Testis (tissue), 3 donors: ENCODE measurements around the gene EPB41L1. TPM values are rescaled to one million over a fixed set of nuclear protein-coding genes. Genes with fewer than 3 reads are reported as not detected.

ENCODE experiments used
- DNase-seq: peaks from one replicate; pipeline ENCODE4 v3.0.0-alpha.2; 2019
- H3K27ac ChIP-seq, 2 donors: fragments of 200-600 bp; sonication (generic); one replicate each; pipeline ENCODE4 v1.5.1; 2019
- H3K27me3 ChIP-seq: fragments of 200-600 bp; sonication (generic); one replicate; pipeline ENCODE4 v1.5.1; 2019
- H3K36me3 ChIP-seq: fragments of 200-600 bp; sonication (generic); one replicate; pipeline ENCODE4 v1.5.1; 2017; ENCODE audit warnings: low read depth; ENCODE audit errors: missing control alignments
- H3K4me1 ChIP-seq: fragments of 200-600 bp; sonication (generic); one replicate; pipeline ENCODE4 v1.5.1; 2019
- H3K4me3 ChIP-seq, 2 donors: fragments of 200-600 bp; sonication (generic); one replicate each; pipeline ENCODE4 v1.5.1; 2017 to 2019
- H3K9me3 ChIP-seq: fragments of 200-600 bp; sonication (generic); one replicate; pipeline ENCODE4 v1.5.1; 2017
- POLR2A ChIP-seq: fragments of 450-650 bp; IDR thresholded peaks from one replicate; pipeline ENCODE4 v1.6.1; 2017; ENCODE audit warnings: antibody characterized with exemption, mild to moderate bottlenecking, moderate library complexity
- WGBS, 2 donors: methylation state at CpG; one replicate each; pipeline ENCODE4 v1.1.5; 2018; 5-methylcytosine and 5-hydroxymethylcytosine counted together
- intact Hi-C: fragments of 100-400 bp; cut with DNase I; formaldehyde crosslinking; loops from one replicate; pipeline ENCODE4 v1.15.1; 2023; ENCODE audit warnings: low total_unique reads
- polyA plus RNA-seq: library from polyadenylated mRNA; stranded (reverse); fragments of 350-450 nt; fragmentation: Illumina TruSeq; extraction: RNeasy Lipid Tissue Mini Kit (QIAGEN cat#74804); gene quantifications from one replicate; pipeline ENCODE4 v1.2.3, GENCODE V29; 2014; ENCODE audit warnings: low read depth, low replicate concordance; ENCODE audit not compliant: insufficient read depth
- total RNA-seq, 2 donors: library from RNA; depleted of rRNA; stranded (reverse); fragments of >200 nt; gene quantifications; one replicate each; pipeline ENCODE4 v1.2.3, GENCODE V29; 2016
- TF ChIP-seq, protein P1 (sequence below), 3 experiments: fragments of 450-650 bp in 2 of 3; fragments of 200-600 bp in 1 of 3; sonication (generic) in 1 of 3; IDR thresholded peaks; one replicate each; pipeline ENCODE4 v1.5.1; 2016 to 2019; ENCODE audit warnings: antibody characterized with exemption in 3 of 3, mild to moderate bottlenecking in 2 of 3, moderate library complexity in 1 of 3

EPB41L1 gene
- total and polyA plus RNA-seq, 3 donors from 2014 or later: 49.8 to 65.3 (median 63.7) TPM

- H3K27ac ChIP-seq: no peak overlapping the region
- no peaks in the 10 kb centered on the region for H3K27me3 ChIP-seq
- intact Hi-C loops: no loop called here
- H3K4me3 ChIP-seq: no peak overlapping the region
- no peak for TF ChIP-seq POLR2A
- TF ChIP-seq, protein P1, sequence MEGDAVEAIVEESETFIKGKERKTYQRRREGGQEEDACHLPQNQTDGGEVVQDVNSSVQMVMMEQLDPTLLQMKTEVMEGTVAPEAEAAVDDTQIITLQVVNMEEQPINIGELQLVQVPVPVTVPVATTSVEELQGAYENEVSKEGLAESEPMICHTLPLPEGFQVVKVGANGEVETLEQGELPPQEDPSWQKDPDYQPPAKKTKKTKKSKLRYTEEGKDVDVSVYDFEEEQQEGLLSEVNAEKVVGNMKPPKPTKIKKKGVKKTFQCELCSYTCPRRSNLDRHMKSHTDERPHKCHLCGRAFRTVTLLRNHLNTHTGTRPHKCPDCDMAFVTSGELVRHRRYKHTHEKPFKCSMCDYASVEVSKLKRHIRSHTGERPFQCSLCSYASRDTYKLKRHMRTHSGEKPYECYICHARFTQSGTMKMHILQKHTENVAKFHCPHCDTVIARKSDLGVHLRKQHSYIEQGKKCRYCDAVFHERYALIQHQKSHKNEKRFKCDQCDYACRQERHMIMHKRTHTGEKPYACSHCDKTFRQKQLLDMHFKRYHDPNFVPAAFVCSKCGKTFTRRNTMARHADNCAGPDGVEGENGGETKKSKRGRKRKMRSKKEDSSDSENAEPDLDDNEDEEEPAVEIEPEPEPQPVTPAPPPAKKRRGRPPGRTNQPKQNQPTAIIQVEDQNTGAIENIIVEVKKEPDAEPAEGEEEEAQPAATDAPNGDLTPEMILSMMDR (IDR thresholded peaks at IDR 0.05): no peak
- no peaks in the 10 kb centered on the region for H3K4me1 ChIP-seq
- 97 to 98% methylated on average over 2 of the region's 2 CpGs for WGBS, 2 donors
- DNase-seq: no peak
- H3K36me3 ChIP-seq: no peaks in the 10 kb centered on the region
- no peaks in the 10 kb centered on the region for H3K9me3 ChIP-seq
These were observed 36.2 kb upstream of the EPB41L1 start for GRCh38 chr20:36118371-36118770.

DNA sequence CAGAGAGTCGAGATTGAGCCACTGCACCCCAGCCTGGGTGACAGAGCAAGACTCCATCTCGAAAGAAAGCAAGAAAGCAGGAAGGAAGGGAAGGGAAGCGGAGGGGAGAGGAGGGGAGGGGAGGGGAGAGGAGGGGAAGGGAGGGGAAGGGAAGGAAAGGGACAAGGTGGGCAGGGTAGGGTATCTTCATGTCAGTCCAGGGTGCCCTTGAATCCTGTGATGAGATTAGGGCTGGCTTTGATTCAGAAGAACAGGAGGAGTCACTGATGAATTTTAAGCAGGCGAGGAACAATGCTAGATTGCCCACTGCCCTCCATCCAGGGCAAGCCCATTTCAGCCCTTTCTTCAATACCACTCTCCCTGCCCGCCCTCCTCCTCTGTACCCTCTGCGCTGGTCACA, 35.0 kb upstream of the EPB41L1 start:
- no peak overlapping the region for H3K27ac ChIP-seq
- H3K4me1 ChIP-seq: no peaks in the 10 kb centered on the region
- no peaks in the 10 kb centered on the region for H3K36me3 ChIP-seq
- no peaks in the 10 kb centered on the region for H3K9me3 ChIP-seq
- H3K27me3 ChIP-seq: no peaks in the 10 kb centered on the region
- WGBS, 2 donors: 92 to 95% methylated on average over 6 of the region's 6 CpGs
- H3K4me3 ChIP-seq: no peak overlapping the region
- no peak for TF ChIP-seq POLR2A
- TF ChIP-seq, protein P1 (IDR thresholded peaks at IDR 0.05): no peak
- DNase-seq: no peak
- intact Hi-C loops: no loop called here

- WGBS, 2 donors: 76 to 84% methylated on average over 6 of the region's 6 CpGs
- intact Hi-C loops: no loop called here
- H3K27me3 ChIP-seq: no peaks in the 10 kb centered on the region
- no peak overlapping the region for H3K4me3 ChIP-seq
- no peaks in the 10 kb centered on the region for H3K36me3 ChIP-seq
- DNase-seq: no peak
- H3K9me3 ChIP-seq: no peaks in the 10 kb centered on the region
- no peaks in the 10 kb centered on the region for H3K4me1 ChIP-seq
- TF ChIP-seq POLR2A: no peak
- no peak overlapping the region for H3K27ac ChIP-seq
These were observed 34.3 kb upstream of the EPB41L1 start for GRCh38 chr20:36120241-36120640.

DNA sequence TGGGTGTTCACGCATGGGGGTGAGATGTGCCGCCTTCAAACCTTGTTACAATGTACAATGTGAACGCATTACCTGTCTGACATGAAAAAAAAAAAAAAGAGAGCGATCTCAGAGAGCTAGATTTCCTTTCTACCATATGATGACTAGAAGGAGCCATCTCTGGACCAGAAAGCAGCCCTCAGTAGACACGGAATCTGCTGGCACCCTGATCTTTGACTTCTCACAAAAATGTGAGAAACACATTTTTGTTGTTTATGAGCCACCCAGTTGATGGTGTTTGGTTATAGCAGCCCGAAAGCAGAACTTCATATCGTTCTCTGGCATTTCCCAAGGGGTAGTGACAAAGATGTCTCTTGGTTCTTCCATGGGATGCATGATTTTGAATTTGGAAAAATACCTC, 33.5 kb upstream of the EPB41L1 start:
- H3K4me1 ChIP-seq: no peaks in the 10 kb centered on the region
- 80 to 94% methylated on average over 7 of the region's 7 CpGs for WGBS, 2 donors
- H3K36me3 ChIP-seq: no peaks in the 10 kb centered on the region
- intact Hi-C loops: no loop called here
- TF ChIP-seq POLR2A: no peak
- TF ChIP-seq, protein P1 (IDR thresholded peaks at IDR 0.05): no peak
- no peak overlapping the region for H3K4me3 ChIP-seq
- H3K27ac ChIP-seq: no peak overlapping the region
- no peaks in the 10 kb centered on the region for H3K9me3 ChIP-seq
- DNase-seq: no peak
- no peaks in the 10 kb centered on the region for H3K27me3 ChIP-seq

DNA sequence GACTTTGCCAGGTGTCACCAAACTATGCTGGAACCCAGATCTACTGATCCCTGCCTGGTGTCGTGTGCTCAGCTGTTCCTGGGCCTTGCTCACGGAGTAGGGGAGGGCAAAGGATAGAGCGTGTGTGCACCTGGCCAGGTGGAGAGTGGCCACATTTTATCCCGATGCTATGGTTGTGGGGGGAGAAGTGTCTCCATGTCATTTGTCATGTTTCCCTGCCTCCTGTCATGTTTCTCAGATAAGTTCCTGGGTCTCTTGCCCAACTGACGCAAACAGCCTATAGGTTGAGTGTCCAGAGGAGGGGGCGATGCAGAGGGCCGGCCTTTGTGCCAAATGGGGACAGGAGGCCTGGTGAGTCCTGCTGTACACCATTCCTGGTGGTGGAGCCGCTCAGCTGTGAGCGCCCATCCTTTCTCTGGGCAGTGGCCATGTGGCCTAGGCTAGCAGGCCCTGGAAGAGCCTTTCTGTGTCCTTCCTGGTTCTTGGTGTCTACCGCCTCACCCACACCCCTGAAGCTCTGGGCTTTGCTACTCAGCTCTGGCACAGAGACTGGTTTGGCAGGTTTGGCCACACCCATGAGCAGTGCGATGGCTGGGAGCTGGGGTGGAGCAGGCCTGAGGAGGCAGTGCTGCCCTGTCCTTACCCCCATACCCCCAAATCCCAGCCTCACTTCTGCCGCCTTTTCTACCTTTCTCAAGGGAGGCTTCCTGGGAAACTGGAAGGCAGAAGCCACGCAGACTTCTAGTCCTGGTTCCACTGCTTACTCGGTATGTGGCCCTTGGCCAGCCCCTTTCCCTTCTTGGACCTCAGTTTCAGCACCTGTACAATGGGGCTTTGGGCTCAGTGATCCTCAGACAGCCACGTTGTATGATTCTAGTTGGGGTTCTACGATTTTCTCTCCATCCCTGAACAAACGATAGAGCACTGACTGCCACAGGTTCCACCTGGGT, 32.3 kb upstream of the EPB41L1 start:
- TF ChIP-seq POLR2A: no peak
- TF ChIP-seq, protein P1 (IDR thresholded peaks at IDR 0.05): no peak
- Histone ChIP-seq H3K9me3 (no peaks in the 10 kb centered on the region), H3K27ac (no peak overlapping the region), H3K4me1 (no peaks in the 10 kb centered on the region), H3K27me3 (no peaks in the 10 kb centered on the region), H3K36me3 (no peaks in the 10 kb centered on the region), H3K4me3 (no peak overlapping the region)
- 90 to 96% methylated on average over 12 to 17 of the region's 17 CpGs for WGBS, 2 donors
- intact Hi-C loops: no loop called here
- no peak for DNase-seq
